Stimulated activated CD8-positive, alpha-beta memory T cell treated with anti-CD3 and anti-CD28 coated beads, Interleukin-7, amount 100 ng/mL, for 1 hour (primary cell): ENCODE data around the gene PLAC9.
"Not testable (repeated sequence)": the region's sequence is repeated elsewhere in the genome, so short reads cannot be mapped to it uniquely, and the experiment has no call there.

Experiments used
- DNase-seq, 2 donors: peaks; one replicate each; pipeline ENCODE4 v3.0.0-alpha.2; 2020; ENCODE audit warnings: low read depth in 2 of 2

PLAC9 gene

DNA sequence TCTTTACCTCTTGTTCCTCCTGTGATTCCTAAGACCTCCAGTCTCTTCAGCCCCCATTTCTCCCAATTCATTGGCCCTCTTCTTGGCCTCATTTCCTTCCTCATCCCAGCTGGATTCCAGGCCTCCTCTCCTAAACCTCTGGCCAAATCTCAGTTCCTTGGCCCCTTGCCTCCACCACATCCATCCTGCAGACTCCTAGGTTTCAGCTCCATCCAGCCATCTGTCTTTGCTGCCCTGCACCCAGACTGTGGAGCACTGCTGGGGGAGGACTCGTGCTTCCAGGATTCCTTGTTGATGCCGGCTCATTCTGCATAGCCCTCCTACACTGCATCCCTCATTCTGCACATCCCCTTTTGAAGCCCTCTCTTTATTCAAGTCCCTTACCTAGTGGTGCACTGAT, 6.7 kb downstream of the PLAC9 start:
- no peak for DNase-seq

GRCh38 chr10:80140251-80140650, 7.7 kb downstream of the PLAC9 start:
- DNase-seq, result no peak

DNA sequence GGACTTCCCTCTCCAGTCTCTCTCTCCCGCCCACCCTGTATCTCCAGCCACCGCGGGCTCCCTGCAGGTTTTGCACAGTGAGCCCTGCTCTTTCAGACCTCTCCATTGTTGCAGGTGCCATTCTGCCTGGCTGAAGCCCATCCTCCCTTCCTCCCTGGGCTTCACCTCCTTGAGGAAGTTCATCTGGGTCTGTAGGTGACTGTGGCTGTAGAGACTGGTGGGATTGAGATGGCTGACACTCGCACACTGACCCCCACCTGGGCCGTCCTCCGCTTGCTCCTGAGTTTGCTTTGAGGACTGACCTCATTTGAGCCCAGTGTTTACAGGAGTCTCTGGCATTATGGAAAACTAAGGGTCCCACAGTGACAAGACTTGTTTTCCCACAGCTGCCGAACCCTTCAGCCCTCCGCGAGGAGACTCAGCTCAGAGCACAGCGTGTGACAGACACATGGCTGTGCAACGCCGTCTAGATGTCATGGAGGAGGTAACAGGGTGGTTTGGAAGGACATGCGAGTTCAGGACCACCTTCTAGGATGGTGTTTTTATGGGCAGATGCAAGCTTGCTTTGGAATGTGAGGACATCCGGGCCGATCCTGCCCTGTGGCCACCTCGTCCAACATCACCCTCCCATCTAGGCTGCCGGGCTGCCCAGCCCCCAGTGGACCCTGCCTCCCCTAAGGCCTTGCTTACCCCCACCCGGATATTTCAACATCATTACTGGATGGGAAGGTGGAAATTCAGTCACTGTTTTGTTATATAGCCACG, 9.3 kb downstream of the PLAC9 start:
- DNase-seq, result no peak

GRCh38 chr10:80144067-80144695, 11.7 kb downstream of the PLAC9 start:
- no peak for DNase-seq

DNA sequence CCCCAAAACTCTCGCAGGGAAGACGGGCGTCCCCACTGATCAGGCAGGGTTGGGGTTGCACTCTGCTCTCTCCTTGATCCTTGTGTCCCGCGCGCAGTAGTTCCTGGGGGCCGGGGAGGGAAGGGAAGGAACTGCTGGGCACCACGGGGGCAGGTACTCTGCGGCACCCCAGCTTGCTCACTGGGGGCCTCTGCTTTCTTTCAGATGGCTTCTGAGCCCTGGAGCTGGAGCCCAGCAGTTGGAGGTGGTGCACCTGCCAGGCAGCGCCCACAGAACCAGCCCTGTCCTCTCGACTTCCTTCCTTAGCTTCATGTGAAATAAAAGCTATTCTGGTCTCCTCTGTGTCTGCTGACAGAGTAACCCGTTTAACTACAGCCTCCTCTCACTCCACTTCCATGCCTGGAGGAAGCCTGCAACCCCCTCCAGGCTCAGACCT, 12.2 kb downstream of the PLAC9 start:
- DNase-seq, result no peak

- not testable (repeated sequence) for DNase-seq
Measured at GRCh38 chr10:80145406-80146308, 13.1 kb downstream of the PLAC9 start.

DNA sequence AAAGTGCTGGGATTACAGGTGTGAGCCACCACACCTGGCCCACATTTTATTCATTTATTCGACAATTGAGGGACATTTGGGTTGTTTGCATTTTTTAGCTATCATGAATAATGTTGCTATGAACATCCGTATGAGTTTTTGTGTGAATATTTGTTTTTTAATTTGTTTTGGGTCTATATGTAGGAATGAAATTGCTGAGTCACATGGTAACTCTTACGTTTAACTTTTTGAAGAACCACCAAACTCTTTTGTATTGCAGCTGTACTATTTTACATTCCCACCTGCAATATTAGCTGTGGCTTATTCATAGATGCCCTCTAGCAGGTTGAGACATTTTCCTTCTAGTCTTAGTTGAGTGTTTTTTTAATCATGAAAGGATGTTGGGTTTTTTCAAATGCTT, 14.4 kb downstream of the PLAC9 start:
- DNase-seq, result no peak

GRCh38 chr10:80148166-80148805, 15.8 kb downstream of the PLAC9 start:
- DNase-seq, result no peak

DNA sequence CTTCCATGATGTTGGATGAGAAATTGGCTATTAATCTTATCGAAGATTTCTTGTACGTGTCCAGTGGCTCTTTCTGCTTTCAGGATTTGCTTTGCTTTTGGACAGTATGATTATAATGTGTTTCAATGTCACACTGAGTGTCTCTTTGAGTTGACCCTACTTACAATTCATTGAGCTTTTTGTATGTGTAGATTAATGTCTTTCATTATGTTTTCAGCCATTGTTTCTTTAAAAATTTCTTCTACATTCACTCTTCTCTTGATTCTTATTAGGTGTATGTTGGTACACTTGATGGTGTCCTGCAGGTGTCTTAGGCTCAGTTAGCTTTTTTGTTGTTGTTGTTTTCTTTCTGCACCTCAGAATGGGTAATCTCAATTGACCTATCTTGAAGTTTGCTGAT, 16.6 kb downstream of the PLAC9 start:
- no peak for DNase-seq

DNA sequence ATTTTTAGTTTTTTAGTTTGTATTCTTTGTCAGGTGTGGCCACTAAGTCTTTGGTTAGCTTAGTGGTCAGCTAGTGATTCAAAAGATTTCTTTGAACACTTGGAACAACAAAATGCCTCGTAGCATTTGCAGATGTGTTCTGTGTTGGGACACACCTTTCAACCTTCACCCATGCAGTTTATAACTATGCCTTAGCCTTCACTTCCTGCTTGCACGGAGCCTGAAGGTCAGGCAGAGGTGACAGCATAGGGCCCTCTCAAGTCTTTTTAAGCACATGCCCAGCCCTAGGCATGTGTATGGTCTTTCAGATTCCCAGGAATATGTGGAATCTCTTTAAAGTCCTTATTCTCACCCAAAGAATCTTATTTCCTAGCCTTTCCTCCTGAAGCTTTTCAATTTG, 17.6 kb downstream of the PLAC9 start:
- DNase-seq, result no peak

DNA sequence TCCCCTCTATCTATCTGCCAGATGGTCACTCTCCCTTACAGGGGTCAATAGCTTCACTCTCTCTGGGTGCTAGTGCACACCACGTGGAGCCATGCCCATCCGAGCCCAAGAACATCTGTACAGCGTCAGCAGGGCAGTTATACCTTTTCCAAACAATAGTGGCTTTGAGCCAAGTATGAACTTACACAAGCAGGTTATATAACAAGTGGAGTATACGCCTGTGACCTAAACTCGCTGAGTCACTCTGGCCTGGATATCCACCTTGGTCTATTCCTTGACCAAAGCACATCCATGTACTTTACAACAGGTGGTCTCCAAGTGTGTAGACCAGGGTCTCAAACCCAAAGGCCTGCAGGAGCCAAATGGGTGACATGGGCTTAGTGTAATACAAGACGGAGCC, 20.3 kb downstream of the PLAC9 start:
- no peak for DNase-seq

DNA sequence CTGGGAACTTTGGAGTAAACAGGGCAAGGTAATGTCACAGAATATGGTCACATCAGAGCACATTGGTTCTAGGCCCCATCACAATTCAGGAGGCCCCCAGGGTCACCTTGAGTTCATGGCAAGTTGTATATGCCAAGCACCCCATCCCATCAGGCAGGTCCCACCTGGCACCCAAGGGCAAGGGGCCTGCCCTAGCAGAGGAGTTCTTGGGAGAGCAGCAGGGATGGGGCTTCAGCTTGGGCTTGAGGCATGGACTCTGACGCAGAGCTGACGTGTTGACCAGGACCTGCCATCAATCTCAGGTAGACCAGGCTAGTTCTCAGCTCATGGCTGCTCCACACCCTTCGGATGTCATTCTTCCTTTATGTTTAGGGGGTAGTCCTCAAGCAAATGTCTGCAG, 20.9 kb downstream of the PLAC9 start:
- DNase-seq, result no peak

- no peak for DNase-seq
Measured at GRCh38 chr10:80154626-80154977, 22.1 kb downstream of the PLAC9 start.

- no peak for DNase-seq
Measured at GRCh38 chr10:80154978-80155695, 22.6 kb downstream of the PLAC9 start.

- no peak for DNase-seq
Measured at GRCh38 chr10:80155696-80156215, 23.2 kb downstream of the PLAC9 start.

- no peak for DNase-seq
Measured at GRCh38 chr10:80156216-80156615, 23.7 kb downstream of the PLAC9 start.

DNA sequence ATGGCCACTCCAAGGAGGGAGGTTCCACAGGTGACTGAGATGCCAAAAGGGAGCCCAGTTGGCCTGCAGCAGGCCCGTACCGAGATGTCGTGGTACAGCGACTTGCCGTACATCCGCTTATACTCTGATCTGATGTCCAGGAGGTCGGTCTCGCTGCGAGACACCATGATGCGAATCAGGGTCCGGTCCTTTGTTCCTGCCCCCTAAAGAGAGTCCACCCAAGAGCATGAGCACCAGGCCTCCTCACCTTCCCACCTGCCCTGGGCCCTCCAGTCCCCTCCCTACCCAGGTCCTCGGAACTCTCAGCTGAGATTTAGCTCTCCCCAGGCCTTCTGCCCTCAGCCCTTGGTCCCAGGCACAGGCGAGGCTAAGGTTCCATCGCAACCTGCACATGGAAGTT, 25.0 kb downstream of the PLAC9 start:
- no peak for DNase-seq

DNA sequence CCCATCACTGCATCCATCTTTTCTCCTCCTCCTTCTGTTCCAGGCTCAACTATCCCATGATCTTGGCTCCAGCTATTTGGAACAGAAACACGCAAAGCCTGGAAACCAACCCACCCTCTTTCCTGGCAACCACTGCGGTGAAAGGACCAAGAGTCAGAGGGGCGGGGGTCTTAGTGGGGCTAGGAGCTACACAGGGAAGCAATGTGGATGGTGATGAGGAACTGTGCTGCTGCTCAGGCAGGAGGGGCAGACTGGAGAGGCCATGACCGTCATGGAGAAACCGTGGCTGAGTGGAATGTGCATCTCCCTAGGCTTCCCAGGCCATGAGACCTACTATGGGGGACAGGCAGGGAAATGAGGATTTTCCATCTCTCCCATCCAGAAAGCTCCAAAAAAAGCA, 25.6 kb downstream of the PLAC9 start:
- DNase-seq, result no peak

DNA sequence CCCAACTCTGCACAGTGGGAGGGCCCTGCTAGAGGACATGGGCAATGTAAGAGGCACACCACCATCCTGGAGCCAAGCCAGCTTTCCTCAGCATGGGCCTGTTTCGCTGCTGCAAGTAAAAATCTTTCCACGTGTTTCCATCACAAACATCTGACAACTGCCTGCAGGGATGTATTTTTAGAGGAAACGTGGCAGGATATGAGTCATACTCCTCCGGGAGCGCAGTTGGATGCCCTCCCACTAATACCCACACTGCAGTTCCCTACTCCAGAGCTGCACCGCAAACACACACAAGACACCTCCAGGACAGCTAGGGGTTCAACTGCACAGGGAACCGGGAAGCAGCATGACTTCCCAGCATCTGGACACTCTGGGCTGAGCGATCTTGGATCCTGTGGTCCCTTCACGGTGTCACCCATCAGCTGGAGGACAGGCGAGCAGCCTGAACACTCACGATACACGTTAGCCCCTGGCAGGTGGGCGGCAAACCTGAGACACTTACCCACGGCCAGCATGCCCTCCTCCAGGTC, 26.1 kb downstream of the PLAC9 start:
- DNase-seq, result no peak

GRCh38 chr10:80159166-80159873, 26.8 kb downstream of the PLAC9 start:
- DNase-seq, result no peak
